ENCODE data around the gene GRK2. TPM values are rescaled to one million over a fixed set of nuclear protein-coding genes. Genes with fewer than 3 reads are reported as not detected.

Gene GRK2
- total and polyA plus RNA-seq, 2 of the 8 experiments (the other 6 are each of a cell fraction or from before 2014, with no cell fraction given), result 47.3 to 49.7 TPM

- Histone ChIP-seq H3K4ac (replicated peaks; ENCODE audit: insufficient read length, low read depth, low read length) (no peak overlapping the region), H3K23me2 (ENCODE audit: low read depth, low read length) (no peaks in the 10 kb centered on the region), H4K91ac (replicated peaks; ENCODE audit: insufficient read length, low read length) (no peak overlapping the region), H2BK20ac (ENCODE audit: low read length) (no peak overlapping the region), H2BK12ac (ENCODE audit: low read depth, low read length) (no peak overlapping the region), H3K9me3 (ENCODE audit: insufficient read depth in 2 of 2, low read depth in 1 of 2, low read length in 1 of 2) (no peaks in the 10 kb centered on the region), H4K8ac (ENCODE audit: extremely low read depth, insufficient read depth, low read length) (no peak overlapping the region), H2AK5ac (ENCODE audit: low read depth, low read length) (no peak overlapping the region), H3K4me3 (ENCODE audit: extremely low read depth in 1 of 4, insufficient read depth in 2 of 4, low read depth in 3 of 4, low read length in 4 of 4) (no peak overlapping the region), H3K36me3 (ENCODE audit: control insufficient read depth in 2 of 4, insufficient read depth in 4 of 4, low read length in 3 of 4) (no peaks in the 10 kb centered on the region), H3K23ac (ENCODE audit: insufficient read length) (no peak overlapping the region), H3K79me1 (ENCODE audit: low read depth, low read length) (no peaks in the 10 kb centered on the region), H2BK5ac (ENCODE audit: low read depth, low read length) (no peak overlapping the region), H2BK15ac (ENCODE audit: low read length) (no peak overlapping the region), H4K5ac (ENCODE audit: insufficient read length, low read depth, low read length) (no peak overlapping the region), H3K27ac (ENCODE audit: low read depth, low read length) (no peak overlapping the region), H3K4me1 (replicated peaks in 1 of 4; ENCODE audit: control insufficient read depth in 3 of 4, insufficient read depth in 4 of 4, low read length in 3 of 4) (no peaks in the 10 kb centered on the region), H2BK120ac (replicated peaks; ENCODE audit: low read depth, low read length) (no peak overlapping the region), H3K27me3 (replicated peaks in 1 of 4; ENCODE audit: control insufficient read depth in 3 of 4, extremely low read depth in 1 of 4, insufficient read depth in 3 of 4, low read length in 3 of 4) (peaks cover under 1 to 10% (median 6%) of the 10 kb centered on the region in 4 experiments; a peak in 6 of 7 replicates), H2AFZ (ENCODE audit: low read length) (no peak overlapping the region), H3K56ac (replicated peaks; ENCODE audit: insufficient read length, low read depth, low read length) (no peak overlapping the region), H3K9ac (replicated peaks in 1 of 4; ENCODE audit: extremely low read depth in 1 of 4, low read depth in 3 of 4, low read length in 3 of 4) (no peak overlapping the region), H3K18ac (ENCODE audit: extremely low read depth, low read length) (no peak overlapping the region), H4K20me1 (replicated peaks in 1 of 2; ENCODE audit: control insufficient read depth in 1 of 2, insufficient read depth in 2 of 2, low read length in 2 of 2) (peaks cover 0 to 2% of the 10 kb centered on the region in 2 experiments), H3K4me2 (ENCODE audit: insufficient read depth in 1 of 2, low read depth in 2 of 2, low read length in 2 of 2) (no peak overlapping the region), H3K79me2 (ENCODE audit: control insufficient read depth in 1 of 2, insufficient read depth in 2 of 2, low read length in 2 of 2) (no peaks in the 10 kb centered on the region), H3K14ac (ENCODE audit: insufficient read length) (no peak overlapping the region)
- no peak for DNase-seq (ENCODE audit: low read depth in 1 of 2, low spot score in 2 of 2)
- WGBS, 2 experiments (ENCODE audit: extremely low coverage in 1 of 2, insufficient coverage in 1 of 2, insufficient read length in 1 of 2, insufficient replicate concordance in 2 of 2, low coverage in 1 of 2, low lambda C conversion rate in 2 of 2, missing lambda C conversion rate in 1 of 2), result 94% methylated on average over 7 of the region's 7 CpGs; no CpG with 5 or more reads in 1 of the 2 experiments
- no peak for FAIRE-seq
- ChIA-PET POLR2A (ENCODE audit: partially characterized antibody) (interaction anchor here (0.7 to 1.2 kb wide), 5 partner anchors 8 to 91 kb away, joined by 3 to 4 read pairs (median 3); no protein-coding TSS in a partner anchor), CTCF (ENCODE audit: partially characterized antibody) (interaction anchor here (1.0 to 11.4 kb wide), 11 partner anchors 9 to 242 kb away, joined by 3 to 186 read pairs (median 6); partner anchors contain the start of genes GRK2 and POLD4)
- TF ChIP-seq NANOG (IDR thresholded peaks at IDR 0.05; ENCODE audit: insufficient read depth, low read depth, low read length, poor library complexity, severe bottlenecking) (no peak), CTCF (IDR thresholded peaks at IDR 0.05; ENCODE audit: control extremely low read depth in 1 of 3, insufficient read depth in 1 of 3, low read depth in 1 of 3, low read length in 3 of 3) (no peak), HDAC2 (IDR thresholded peaks at IDR 0.05; ENCODE audit: borderline replicate concordance in 1 of 2, low read depth in 2 of 2, low read length in 2 of 2) (no peak), CHD1 (IDR thresholded peaks at IDR 0.05; ENCODE audit: low read depth, low read length) (no peak), CEBPB (IDR thresholded peaks at IDR 0.05; ENCODE audit: low read depth, low read length) (no peak), CHD2 (IDR thresholded peaks at IDR 0.05; ENCODE audit: low read length) (no peak), POLR2AphosphoS5 (IDR thresholded peaks at IDR 0.05; ENCODE audit: low read depth, low read length) (no peak), SIX5 (IDR thresholded peaks at IDR 0.05; ENCODE audit: low read depth, low read length) (no peak), ZNF274 (IDR thresholded peaks at IDR 0.05; ENCODE audit: borderline replicate concordance, extremely low read depth, low read length) (no peak), BRCA1 (IDR thresholded peaks at IDR 0.05; ENCODE audit: low read depth, low read length) (no peak), GTF2F1 (IDR thresholded peaks at IDR 0.05; ENCODE audit: borderline replicate concordance, low read depth, low read length) (no peak), CBX5 (IDR thresholded peaks at IDR 0.05; ENCODE audit: low read depth, low read length) (no peak)
These were observed 57.3 kb downstream of the GRK2 start for GRCh38 chr11:67323526-67323925.

All from H1 (cell line).